HepG2 (cell line): ENCODE results near the gene SRP68. TPM values are rescaled to one million over a fixed set of nuclear protein-coding genes. Genes with fewer than 3 reads are reported as not detected.

Experiments used
- BRD4 ChIP-seq: sonication (generic); formaldehyde crosslinking; IDR thresholded peaks from 2 replicates; pipeline ENCODE4 v1.4.0; 2020; ENCODE audit warnings: missing genetic modification reagents
- FOXC1 ChIP-seq: sonication (generic); formaldehyde crosslinking; IDR thresholded peaks from 2 replicates; pipeline ENCODE4 v1.8.0; 2022; ENCODE audit warnings: mild to moderate bottlenecking, missing genetic modification reagents, borderline replicate concordance
- HINFP ChIP-seq: sonication (generic); formaldehyde crosslinking; IDR thresholded peaks from 2 replicates; pipeline ENCODE4 v1.4.0; 2020; ENCODE audit warnings: low read depth, mild to moderate bottlenecking, missing genetic modification reagents
- HMGA1 ChIP-seq: sonication (generic); formaldehyde crosslinking; conservative IDR thresholded peaks from 2 replicates; pipeline ENCODE4 v1.4.0; 2020; ENCODE audit warnings: missing genetic modification reagents
- HOXA7 ChIP-seq: sonication (generic); formaldehyde crosslinking; IDR thresholded peaks from 2 replicates; pipeline ENCODE4 v1.8.1; 2022; ENCODE audit warnings: mild to moderate bottlenecking, missing genetic modification reagents, moderate library complexity
- KDM6A ChIP-seq: IDR thresholded peaks from 2 replicates; pipeline ENCODE4 v1.6.1; 2016; ENCODE audit warnings: low read depth
- KLF11 ChIP-seq: IDR thresholded peaks from 2 replicates; pipeline ENCODE4 v1.6.1; 2016; ENCODE audit warnings: missing compliant biosample characterization
- MATR3 ChIP-seq: sonication (generic); formaldehyde crosslinking; IDR thresholded peaks from 2 replicates; pipeline ENCODE4 v1.4.0; 2020; ENCODE audit warnings: missing genetic modification reagents
- SKIL ChIP-seq: sonication (generic); formaldehyde crosslinking; IDR thresholded peaks from 2 replicates; pipeline ENCODE4 v1.8.0; 2022; ENCODE audit warnings: missing genetic modification reagents, mild to moderate bottlenecking, moderate library complexity, borderline replicate concordance
- ZBTB42 ChIP-seq: sonication (generic); formaldehyde crosslinking; IDR thresholded peaks from 2 replicates; pipeline ENCODE4 v1.5.0; 2020; ENCODE audit warnings: mild to moderate bottlenecking, missing genetic modification reagents
- ZFP36 ChIP-seq: fragments of 150-350 bp; IDR thresholded peaks from 2 replicates; pipeline ENCODE4 v1.6.1; 2018; ENCODE audit warnings: borderline replicate concordance, low read length, low read depth; ENCODE audit not compliant: partially characterized antibody
- ZNF230 ChIP-seq: sonication (generic); formaldehyde crosslinking; IDR thresholded peaks from 2 replicates; pipeline ENCODE4 v1.4.0; 2020; ENCODE audit warnings: mild to moderate bottlenecking, missing genetic modification reagents
- ZNF30 ChIP-seq: sonication (generic); formaldehyde crosslinking; IDR thresholded peaks from 2 replicates; pipeline ENCODE4 v1.5.0; 2020; ENCODE audit warnings: mild to moderate bottlenecking, missing genetic modification reagents
- ZNF431 ChIP-seq: sonication (generic); formaldehyde crosslinking; IDR thresholded peaks from 2 replicates; pipeline ENCODE4 v1.9.0; 2022; ENCODE audit warnings: missing genetic modification reagents, low read depth, mild to moderate bottlenecking, borderline replicate concordance
- ZNF547 ChIP-seq: sonication (generic); formaldehyde crosslinking; IDR thresholded peaks from 2 replicates; pipeline ENCODE4 v1.5.1; 2020; ENCODE audit warnings: mild to moderate bottlenecking, missing genetic modification reagents
- ZNF562 ChIP-seq: sonication (generic); formaldehyde crosslinking; IDR thresholded peaks from 2 replicates; pipeline ENCODE4 v1.8.0; 2022; ENCODE audit warnings: missing genetic modification reagents, borderline replicate concordance
- ZNF772 ChIP-seq: sonication (generic); formaldehyde crosslinking; IDR thresholded peaks from 2 replicates; pipeline ENCODE4 v1.5.0; 2020; ENCODE audit warnings: mild to moderate bottlenecking, missing genetic modification reagents
- ZNF782 ChIP-seq: sonication (generic); formaldehyde crosslinking; IDR thresholded peaks from 2 replicates; pipeline ENCODE4 v1.4.0; 2020; ENCODE audit warnings: missing genetic modification reagents, mild to moderate bottlenecking, borderline replicate concordance
- ZSCAN25 ChIP-seq: sonication (generic); formaldehyde crosslinking; IDR thresholded peaks from 2 replicates; pipeline ENCODE4 v1.8.0; 2022; ENCODE audit warnings: mild to moderate bottlenecking, missing genetic modification reagents
- polyA plus RNA-seq, 8 experiments: library from polyadenylated mRNA; depleted of rRNA in 3 of 8; stranded (reverse) in 7 of 8; unstranded in 1 of 8; fragments of >200 nt; fragmentation: Illumina TruSeq in 4 of 8; extraction: Trizol in 4 of 8; gene quantifications; 2 replicates each; pipeline versions ENCODE4 v1.2.1 to v1.2.3, GENCODE V29; 2011 to 2016; ENCODE audit warnings: low read depth in 4 of 8, missing spikeins in 1 of 8, mixed read lengths in 1 of 8; ENCODE audit not compliant: insufficient read depth in 1 of 8
- total RNA-seq, 5 experiments: library from RNA; depleted of rRNA; stranded (reverse); fragments of >200 nt; fragmentation: Illumina TruSeq; extraction: Trizol; gene quantifications; 2 replicates each; pipeline ENCODE4 v1.2.3, GENCODE V29; 2016; ENCODE audit warnings: low read depth in 1 of 5
- TF ChIP-seq, protein P1 (sequence below): sonication (generic); formaldehyde crosslinking; IDR thresholded peaks from 2 replicates; pipeline ENCODE4 v1.4.0; 2020; ENCODE audit warnings: missing genetic modification reagents, mild to moderate bottlenecking, borderline replicate concordance
- TF ChIP-seq, protein P2 (sequence below): sonication (generic); formaldehyde crosslinking; conservative IDR thresholded peaks from 2 replicates; pipeline ENCODE4 v1.4.0; 2020; ENCODE audit warnings: mild to moderate bottlenecking, missing genetic modification reagents, moderate library complexity

Gene SRP68
- total and polyA plus RNA-seq, 2 of the 13 experiments (the other 11 are each of a cell fraction or from before 2014, with no cell fraction given): 39.8 to 74.3 TPM

GRCh38 chr17:76103274-76104139 lies 31.2 kb upstream of the SRP68 start, which contains the start of gene EXOC7 (continued):
- TF ChIP-seq HINFP (CRISPR knock-in tag): peak; percentile 50; the same call in 1 of the 2 replicates
- TF ChIP-seq ZNF782 (CRISPR knock-in tag): no peak; the same call in 1 of the 2 replicates
- TF ChIP-seq MATR3 (CRISPR knock-in tag): no peak
- TF ChIP-seq ZNF547 (CRISPR knock-in tag): peak; percentile 89
- no peak for TF ChIP-seq HOXA7
- TF ChIP-seq HMGA1 (CRISPR knock-in tag): no peak
- no peak for TF ChIP-seq ZNF431 (CRISPR knock-in tag)
- TF ChIP-seq KLF11 (CRISPR knock-in tag): no peak; the same call in 1 of the 2 replicates
- no peak for TF ChIP-seq SKIL (CRISPR knock-in tag)
- TF ChIP-seq, protein P1, sequence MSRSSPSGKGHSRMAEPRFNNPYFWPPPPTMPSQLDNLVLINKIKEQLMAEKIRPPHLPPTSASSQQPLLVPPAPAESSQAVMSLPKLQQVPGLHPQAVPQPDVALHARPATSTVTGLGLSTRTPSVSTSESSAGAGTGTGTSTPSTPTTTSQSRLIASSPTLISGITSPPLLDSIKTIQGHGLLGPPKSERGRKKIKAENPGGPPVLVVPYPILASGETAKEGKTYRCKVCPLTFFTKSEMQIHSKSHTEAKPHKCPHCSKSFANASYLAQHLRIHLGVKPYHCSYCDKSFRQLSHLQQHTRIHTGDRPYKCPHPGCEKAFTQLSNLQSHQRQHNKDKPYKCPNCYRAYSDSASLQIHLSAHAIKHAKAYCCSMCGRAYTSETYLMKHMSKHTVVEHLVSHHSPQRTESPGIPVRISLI (CRISPR knock-in tag): no peak
- peak; percentile 84 for TF ChIP-seq FOXC1 (CRISPR knock-in tag)
- TF ChIP-seq, protein P2, sequence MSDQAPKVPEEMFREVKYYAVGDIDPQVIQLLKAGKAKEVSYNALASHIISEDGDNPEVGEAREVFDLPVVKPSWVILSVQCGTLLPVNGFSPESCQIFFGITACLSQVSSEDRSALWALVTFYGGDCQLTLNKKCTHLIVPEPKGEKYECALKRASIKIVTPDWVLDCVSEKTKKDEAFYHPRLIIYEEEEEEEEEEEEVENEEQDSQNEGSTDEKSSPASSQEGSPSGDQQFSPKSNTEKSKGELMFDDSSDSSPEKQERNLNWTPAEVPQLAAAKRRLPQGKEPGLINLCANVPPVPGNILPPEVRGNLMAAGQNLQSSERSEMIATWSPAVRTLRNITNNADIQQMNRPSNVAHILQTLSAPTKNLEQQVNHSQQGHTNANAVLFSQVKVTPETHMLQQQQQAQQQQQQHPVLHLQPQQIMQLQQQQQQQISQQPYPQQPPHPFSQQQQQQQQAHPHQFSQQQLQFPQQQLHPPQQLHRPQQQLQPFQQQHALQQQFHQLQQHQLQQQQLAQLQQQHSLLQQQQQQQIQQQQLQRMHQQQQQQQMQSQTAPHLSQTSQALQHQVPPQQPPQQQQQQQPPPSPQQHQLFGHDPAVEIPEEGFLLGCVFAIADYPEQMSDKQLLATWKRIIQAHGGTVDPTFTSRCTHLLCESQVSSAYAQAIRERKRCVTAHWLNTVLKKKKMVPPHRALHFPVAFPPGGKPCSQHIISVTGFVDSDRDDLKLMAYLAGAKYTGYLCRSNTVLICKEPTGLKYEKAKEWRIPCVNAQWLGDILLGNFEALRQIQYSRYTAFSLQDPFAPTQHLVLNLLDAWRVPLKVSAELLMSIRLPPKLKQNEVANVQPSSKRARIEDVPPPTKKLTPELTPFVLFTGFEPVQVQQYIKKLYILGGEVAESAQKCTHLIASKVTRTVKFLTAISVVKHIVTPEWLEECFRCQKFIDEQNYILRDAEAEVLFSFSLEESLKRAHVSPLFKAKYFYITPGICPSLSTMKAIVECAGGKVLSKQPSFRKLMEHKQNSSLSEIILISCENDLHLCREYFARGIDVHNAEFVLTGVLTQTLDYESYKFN (CRISPR knock-in tag): peak; percentile 54; the same call in 1 of the 2 replicates
- no peak for TF ChIP-seq ZNF30 (CRISPR knock-in tag)
- TF ChIP-seq ZNF230: no peak
- TF ChIP-seq BRD4 (CRISPR knock-in tag): 0 out of 2 replicates have a peak, but pooled peaks have one; percentile 18
- peak; percentile 30; the same call in 1 of the 2 replicates for TF ChIP-seq ZBTB42
- peak; percentile 73 for TF ChIP-seq ZSCAN25
- 0 out of 2 replicates have a peak, but pooled peaks have one; percentile 8 for TF ChIP-seq KDM6A (CRISPR knock-in tag)
- no peak for TF ChIP-seq ZFP36
- TF ChIP-seq ZNF562: no peak
- TF ChIP-seq ZNF772 (CRISPR knock-in tag): no peak
